GM12878 (cell line): ENCODE results near the gene ZNF735.

Source experiments
- CTCF ChIP-seq, 3 experiments: IDR thresholded peaks in 2 of 3; conservative IDR thresholded peaks in 1 of 3; 2 replicates each; pipeline ENCODE4 v1.5.1; 2011; ENCODE audit warnings: low read depth in 3 of 3, low read length in 3 of 3, mild to moderate bottlenecking in 3 of 3, control low read depth in 2 of 3, moderate library complexity in 2 of 3, inconsistent platforms in 1 of 3, mixed read lengths in 1 of 3; ENCODE audit not compliant: control insufficient read depth in 2 of 3, insufficient read depth in 1 of 3; ENCODE audit errors: extremely low read depth in 1 of 3
- CUX1 ChIP-seq: IDR thresholded peaks from 2 replicates; pipeline ENCODE4 v1.6.1; 2012; ENCODE audit warnings: improper control_type of control experiment, low read depth, low read length; ENCODE audit not compliant: insufficient replicate concordance
- HCFC1 ChIP-seq: fragments of 150-350 bp; IDR thresholded peaks from 2 replicates; pipeline ENCODE4 v1.6.1; 2014; ENCODE audit warnings: low read length
- MEF2A ChIP-seq: IDR thresholded peaks from 2 replicates; pipeline ENCODE4 v1.6.1; 2011; ENCODE audit warnings: low read depth, mild to moderate bottlenecking, low read length, moderate library complexity; ENCODE audit not compliant: insufficient read depth
- MTA3 ChIP-seq: IDR thresholded peaks from 2 replicates; pipeline ENCODE4 v1.6.1; 2012; ENCODE audit warnings: low read length, inconsistent platforms, borderline replicate concordance
- POLR2AphosphoS2 ChIP-seq: IDR thresholded peaks from 2 replicates; pipeline ENCODE4 v1.6.1; 2011; ENCODE audit warnings: low read depth, mild to moderate bottlenecking, low read length, improper control_type of control experiment, moderate library complexity
- SIN3A ChIP-seq: IDR thresholded peaks from 2 replicates; pipeline ENCODE4 v1.6.1; 2012; ENCODE audit warnings: low read depth, low read length, improper control_type of control experiment
- TCF3 ChIP-seq: IDR thresholded peaks from 2 replicates; pipeline ENCODE4 v1.6.1; 2012; ENCODE audit warnings: low read depth, mild to moderate bottlenecking, low read length, borderline replicate concordance; ENCODE audit not compliant: insufficient read depth
- TF ChIP-seq, protein P1 (sequence below): IDR thresholded peaks from 2 replicates; pipeline ENCODE4 v1.6.1; 2012; ENCODE audit warnings: low read depth, low read length, improper control_type of control experiment

GRCh38 chr7:64192148-64192704 is 14.8 kb upstream of the ZNF735 start:
- TF ChIP-seq, protein P1, sequence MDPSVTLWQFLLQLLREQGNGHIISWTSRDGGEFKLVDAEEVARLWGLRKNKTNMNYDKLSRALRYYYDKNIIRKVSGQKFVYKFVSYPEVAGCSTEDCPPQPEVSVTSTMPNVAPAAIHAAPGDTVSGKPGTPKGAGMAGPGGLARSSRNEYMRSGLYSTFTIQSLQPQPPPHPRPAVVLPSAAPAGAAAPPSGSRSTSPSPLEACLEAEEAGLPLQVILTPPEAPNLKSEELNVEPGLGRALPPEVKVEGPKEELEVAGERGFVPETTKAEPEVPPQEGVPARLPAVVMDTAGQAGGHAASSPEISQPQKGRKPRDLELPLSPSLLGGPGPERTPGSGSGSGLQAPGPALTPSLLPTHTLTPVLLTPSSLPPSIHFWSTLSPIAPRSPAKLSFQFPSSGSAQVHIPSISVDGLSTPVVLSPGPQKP: no peak
- TF ChIP-seq CUX1 (no peak), CTCF (IDR thresholded peaks at IDR 0.05 in 2 of 3, conservative IDR thresholded peaks at IDR 0.05 in 1 of 3; ENCODE audit: control insufficient read depth in 2 of 3, extremely low read depth in 1 of 3, insufficient read depth in 1 of 3, low read depth in 3 of 3, low read length in 3 of 3) (no peak), HCFC1 (no peak), TCF3 (no peak), SIN3A (no peak), MTA3 (no peak), MEF2A (no peak), POLR2AphosphoS2 (no peak)
